Nephron (organoid): ENCODE results near the gene ZC3H14.

ENCODE experiments used
- H3K27ac Mint-ChIP-seq, 3 experiments: 2 replicates each; pipeline ENCODE4 v1.8.0; 2020; ENCODE audit warnings: mixed read lengths in 3 of 3, mild to moderate bottlenecking in 2 of 3, moderate library complexity in 1 of 3
- H3K27me3 Mint-ChIP-seq: 2 replicates; pipeline ENCODE4 v1.8.0; 2021; ENCODE audit warnings: low read depth, mild to moderate bottlenecking, moderate library complexity, mixed read lengths
- H3K36me3 Mint-ChIP-seq: 2 replicates; pipeline ENCODE4 v1.8.0; 2020; ENCODE audit warnings: low read depth, mixed read lengths
- H3K4me1 Mint-ChIP-seq: 2 replicates; pipeline ENCODE4 v1.8.0; 2020; ENCODE audit warnings: mixed read lengths
- H3K4me3 Mint-ChIP-seq, 3 experiments: 2 replicates each; pipeline ENCODE4 v1.8.0; 2020; ENCODE audit warnings: mild to moderate bottlenecking in 3 of 3, mixed read lengths in 3 of 3, moderate library complexity in 2 of 3
- H3K9me3 Mint-ChIP-seq: 2 replicates; pipeline ENCODE4 v1.8.0; 2020; ENCODE audit warnings: mixed read lengths
- CTCF ChIP-seq, 3 experiments: fragments of 200-600 bp; sonication (generic); IDR thresholded peaks; one replicate each; pipeline ENCODE4 v1.5.0; 2021; ENCODE audit warnings: antibody characterized with exemption in 3 of 3; ENCODE audit not compliant: unreplicated experiment in 3 of 3

The ZC3H14 gene

GRCh38 chr14:88614218-88614907 lies 51.5 kb downstream of the ZC3H14 start:
- Mint-ChIP-seq H3K27me3 (no peaks in the 10 kb centered on the region), H3K4me1 (peaks cover 5% of the 10 kb centered on the region), H3K4me3 (no peak overlapping the region), H3K9me3 (no peaks in the 10 kb centered on the region), H3K27ac (no peak overlapping the region), H3K36me3 (peaks cover 48% of the 10 kb centered on the region)
- TF ChIP-seq CTCF (IDR thresholded peaks at IDR 0.05; ENCODE audit: unreplicated experiment in 3 of 3) = no peak

GRCh38 chr14:88616697-88617096 lies 53.9 kb downstream of the ZC3H14 start:
- Mint-ChIP-seq H3K27ac (no peak overlapping the region), H3K9me3 (no peaks in the 10 kb centered on the region), H3K36me3 (peaks cover 25% of the 10 kb centered on the region), H3K4me1 (peaks cover 13% of the 10 kb centered on the region), H3K27me3 (no peaks in the 10 kb centered on the region), H3K4me3 (no peak overlapping the region)
- no peak for TF ChIP-seq CTCF (IDR thresholded peaks at IDR 0.05; ENCODE audit: unreplicated experiment in 3 of 3)

- H3K36me3 Mint-ChIP-seq = peaks cover 21% of the 10 kb centered on the region
- H3K27ac Mint-ChIP-seq = no peak overlapping the region
- TF ChIP-seq CTCF (IDR thresholded peaks at IDR 0.05; ENCODE audit: unreplicated experiment in 3 of 3) = no peak
- peaks cover 13% of the 10 kb centered on the region for H3K4me1 Mint-ChIP-seq
- no peaks in the 10 kb centered on the region for H3K9me3 Mint-ChIP-seq
- no peak overlapping the region for H3K4me3 Mint-ChIP-seq
- no peaks in the 10 kb centered on the region for H3K27me3 Mint-ChIP-seq
These were observed 54.6 kb downstream of the ZC3H14 start for GRCh38 chr14:88617479-88617878.

- peaks cover 10% of the 10 kb centered on the region for H3K4me1 Mint-ChIP-seq
- no peaks in the 10 kb centered on the region for H3K9me3 Mint-ChIP-seq
- H3K36me3 Mint-ChIP-seq = peaks cover 15% of the 10 kb centered on the region
- H3K27ac Mint-ChIP-seq = peak overlapping the region in 1 of 3 experiments; percentile 19
- no peak overlapping the region for H3K4me3 Mint-ChIP-seq
- TF ChIP-seq CTCF (IDR thresholded peaks at IDR 0.05; ENCODE audit: unreplicated experiment in 3 of 3) = no peak
- no peaks in the 10 kb centered on the region for H3K27me3 Mint-ChIP-seq
These were observed 55.6 kb downstream of the ZC3H14 start for GRCh38 chr14:88618476-88618875.

- Mint-ChIP-seq H3K4me1 (peaks cover 8% of the 10 kb centered on the region), H3K27me3 (peaks cover 4% of the 10 kb centered on the region), H3K36me3 (peaks cover 8% of the 10 kb centered on the region), H3K27ac (peak overlapping the region; percentile 52 to 88 (median 74)), H3K4me3 (no peak overlapping the region), H3K9me3 (no peaks in the 10 kb centered on the region)
- no peak for TF ChIP-seq CTCF (IDR thresholded peaks at IDR 0.05; ENCODE audit: unreplicated experiment in 3 of 3)
These were observed 58.3 kb downstream of the ZC3H14 start for GRCh38 chr14:88621100-88621499.

GRCh38 chr14:88625671-88626070 lies 62.8 kb downstream of the ZC3H14 start:
- peaks cover 4% of the 10 kb centered on the region for H3K27me3 Mint-ChIP-seq
- no peak overlapping the region for H3K27ac Mint-ChIP-seq

More at GRCh38 chr14:88625671-88626070, 62.8 kb downstream of the ZC3H14 start:
- H3K4me1 Mint-ChIP-seq = peaks cover 7% of the 10 kb centered on the region
- H3K4me3 Mint-ChIP-seq = no peak overlapping the region
- H3K9me3 Mint-ChIP-seq = no peaks in the 10 kb centered on the region
- H3K36me3 Mint-ChIP-seq = no peaks in the 10 kb centered on the region
- TF ChIP-seq CTCF (IDR thresholded peaks at IDR 0.05; ENCODE audit: unreplicated experiment in 3 of 3) = no peak
